ENCODE results near the gene MEG3.

DNA sequence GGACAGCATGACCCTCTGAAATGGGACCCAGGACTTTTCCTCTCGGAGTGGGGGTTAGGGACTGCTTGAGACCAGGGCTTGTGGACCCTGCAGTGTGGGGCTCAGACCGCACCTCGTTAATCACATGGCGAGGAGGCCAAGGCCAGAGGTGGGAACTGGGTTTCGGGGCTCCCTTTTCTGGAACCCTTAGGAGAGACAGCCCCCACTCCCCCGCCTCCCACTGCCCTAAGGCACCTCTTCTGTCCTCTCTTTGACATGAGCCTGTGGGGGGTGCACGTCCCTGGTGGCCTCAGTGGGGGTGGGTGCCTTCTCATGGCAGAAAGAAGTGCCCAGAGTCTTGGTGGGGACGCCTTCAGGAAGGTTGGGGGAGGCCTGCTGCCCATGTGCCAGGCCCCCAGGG is 53.3 kb downstream of the MEG3 start:
- TF ChIP-seq EZH2 (IDR thresholded peaks at IDR 0.05; ENCODE audit: low read depth), result no peak
- TF ChIP-seq CTCF (conservative IDR thresholded peaks at IDR 0.05), result no peak

Data from PC-9 (cell line).